H54 (cell line): ENCODE data around the gene HPCAL1.

ENCODE experiments used
- DNase-seq: peaks from one replicate; pipeline ENCODE4 v3.0.0; 2011; ENCODE audit warnings: low spot score, mixed read lengths; ENCODE audit not compliant: insufficient read length
- FAIRE-seq: peaks from 3 replicates; lab custom pipeline; 2011; peaks lifted over from hg19 to GRCh38; lab: Jason Lieb, UNC
- POLR2A ChIP-seq: IDR thresholded peaks from 2 replicates; pipeline ENCODE4 v1.6.1; 2011; ENCODE audit warnings: low read depth, mild to moderate bottlenecking, low read length

Gene HPCAL1

DNA sequence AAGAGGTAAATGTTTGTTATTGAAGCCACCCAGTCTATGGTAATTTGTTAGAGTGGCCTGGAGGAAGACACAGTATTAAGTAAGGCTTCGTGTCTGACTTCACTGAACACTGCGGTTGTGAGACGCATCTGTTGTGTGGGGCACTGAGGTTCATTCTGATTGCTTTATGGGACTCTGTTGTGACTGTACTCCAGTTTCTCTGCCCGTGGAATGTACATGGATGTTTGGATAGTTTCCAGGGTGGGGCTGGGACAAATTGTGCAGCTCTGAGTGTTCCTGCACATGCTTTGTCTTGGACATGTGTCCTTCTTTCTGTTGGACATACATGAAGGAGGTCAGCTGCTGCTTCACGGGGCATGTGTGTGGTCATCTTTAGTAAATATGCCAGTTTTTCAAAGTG, 86.9 kb downstream of the HPCAL1 start:
- FAIRE-seq (no peak), DNase-seq (no peak)

DNA sequence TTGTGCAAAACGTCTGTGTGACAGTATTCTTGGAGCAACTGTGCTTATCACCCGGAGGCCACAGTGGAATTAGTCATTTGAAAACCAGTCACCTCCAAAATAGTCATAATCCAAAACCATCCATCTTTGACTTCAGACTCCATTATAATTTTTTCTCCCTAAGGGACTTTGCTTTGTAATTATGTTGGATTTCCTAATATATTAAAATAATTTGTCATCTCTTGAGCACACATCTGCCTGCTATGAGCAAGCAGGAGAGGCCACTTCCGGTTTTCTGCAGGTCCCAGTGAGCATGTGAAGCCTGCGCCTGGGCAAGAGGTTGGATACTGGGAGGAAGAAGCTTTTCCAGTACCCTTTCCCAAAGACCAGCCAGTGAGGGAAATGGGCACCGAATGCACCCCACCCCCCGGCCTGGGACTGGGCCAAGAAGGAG, 87.7 kb downstream of the HPCAL1 start:
- no peak for DNase-seq
- FAIRE-seq, result no peak
- no peak for TF ChIP-seq POLR2A

More for the DNA sequence above, 86.9 kb downstream of the HPCAL1 start:
- no peak for TF ChIP-seq POLR2A

GRCh38 chr2:10392100-10392499, 89.4 kb downstream of the HPCAL1 start:
- no peak for TF ChIP-seq POLR2A
- DNase-seq, result no peak
- no peak for FAIRE-seq

DNA sequence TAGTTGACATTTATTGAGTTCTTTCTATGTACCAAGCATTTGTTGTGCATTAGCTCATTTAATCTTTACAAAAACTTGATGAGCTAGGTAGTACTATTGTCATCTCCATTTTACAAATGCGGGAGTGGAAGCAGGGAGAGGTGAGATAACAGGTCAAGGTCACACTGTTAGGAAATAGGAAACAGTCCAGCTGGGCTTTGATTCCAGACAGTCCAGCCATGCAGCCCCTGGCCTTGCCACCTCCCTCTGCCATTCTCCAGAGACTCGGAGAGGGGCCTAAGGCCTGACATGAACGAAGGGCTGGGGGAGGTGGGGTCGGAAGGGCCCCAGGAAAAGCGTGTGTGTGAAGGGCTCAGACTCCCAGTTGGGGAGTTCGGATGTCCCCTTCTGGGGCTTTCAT, 89.8 kb downstream of the HPCAL1 start:
- DNase-seq, result no peak
- FAIRE-seq, result no peak
- TF ChIP-seq POLR2A, result no peak

- TF ChIP-seq POLR2A, result no peak
- FAIRE-seq (no peak), DNase-seq (no peak)
Measured at GRCh38 chr2:10392951-10393639, 90.4 kb downstream of the HPCAL1 start.

DNA sequence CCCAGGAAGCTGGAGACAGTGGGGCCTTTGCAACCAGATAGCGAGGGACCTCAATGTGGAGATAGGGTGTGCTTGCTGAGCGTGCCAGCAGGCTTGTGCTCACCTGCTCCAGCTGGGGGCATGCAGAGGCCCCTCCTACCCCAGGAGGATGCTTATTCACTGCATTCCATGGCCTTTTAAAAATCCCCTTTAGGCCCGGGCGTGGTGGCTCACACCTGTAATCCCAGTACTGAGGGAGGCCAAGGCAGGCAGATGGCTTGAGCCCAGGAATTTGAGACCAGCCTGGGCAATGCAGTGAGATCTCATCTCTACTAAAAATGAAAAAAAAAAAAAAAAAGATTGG, 90.9 kb downstream of the HPCAL1 start:
- DNase-seq (no peak), FAIRE-seq (no peak)
- no peak for TF ChIP-seq POLR2A

DNA sequence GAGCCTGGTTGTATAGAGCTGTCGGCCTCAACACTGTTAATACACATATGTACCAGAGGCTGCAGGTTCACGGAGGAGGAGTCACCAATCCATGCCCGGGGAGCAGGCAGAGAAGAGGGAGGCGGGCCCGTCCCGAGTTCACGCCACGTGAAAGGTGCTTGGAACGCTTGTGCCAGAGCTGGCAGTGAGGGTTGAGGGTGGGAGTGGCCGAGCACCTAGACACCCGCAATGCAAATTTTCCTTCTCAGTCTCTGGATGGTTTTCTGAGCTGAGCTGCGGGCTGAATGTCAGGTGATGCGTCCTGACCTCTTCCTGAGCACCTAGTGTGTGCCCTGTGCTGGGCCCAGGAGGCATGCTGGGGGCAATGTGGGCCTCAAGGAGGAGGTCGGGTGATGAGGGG, 93.2 kb downstream of the HPCAL1 start:
- FAIRE-seq (no peak), DNase-seq (no peak)
- no peak for TF ChIP-seq POLR2A

DNA sequence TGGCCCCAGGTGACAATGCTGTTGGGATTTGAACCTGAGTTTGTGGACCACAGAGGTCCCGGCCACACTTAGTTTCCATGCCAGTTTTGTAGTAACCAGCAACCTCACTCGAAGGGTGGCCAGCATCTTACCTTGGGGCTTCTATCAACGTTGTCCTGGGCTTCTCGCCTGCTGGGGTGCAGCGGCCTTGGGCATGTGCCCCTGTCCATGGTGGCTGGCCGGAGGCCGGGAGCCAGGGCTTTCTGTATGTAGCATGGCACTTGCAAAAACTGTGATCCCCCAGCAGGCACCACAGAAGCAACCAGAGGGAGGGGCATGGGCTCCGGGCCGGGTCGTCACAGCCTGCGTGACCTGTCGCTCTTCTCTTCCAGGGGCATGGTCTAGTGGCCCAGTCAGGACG, 93.8 kb downstream of the HPCAL1 start:
- no peak for TF ChIP-seq POLR2A
- FAIRE-seq (no peak), DNase-seq (no peak)

- DNase-seq, result no peak
- no peak for TF ChIP-seq POLR2A
- FAIRE-seq, result no peak
Measured at GRCh38 chr2:10397297-10397875, 94.7 kb downstream of the HPCAL1 start.

DNA sequence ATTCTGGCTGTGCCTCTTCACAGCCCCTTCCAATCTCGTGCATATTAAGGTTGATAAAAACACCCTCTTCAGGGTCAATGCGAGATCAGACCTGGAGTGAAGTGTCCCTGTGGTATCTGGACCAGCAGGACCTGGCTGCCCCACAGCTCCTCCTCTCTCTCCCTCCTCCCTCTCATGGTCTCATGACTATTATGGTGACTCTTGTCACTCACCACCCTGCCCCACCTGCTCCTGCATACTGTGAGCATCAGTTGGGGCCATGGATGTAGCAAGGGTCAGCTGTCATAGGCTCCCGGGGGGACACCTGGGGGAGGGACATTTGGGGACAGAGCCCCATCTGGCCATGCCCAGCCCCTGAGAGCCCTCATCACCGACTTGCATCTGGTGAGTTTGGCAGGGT, 95.2 kb downstream of the HPCAL1 start:
- no peak for TF ChIP-seq POLR2A
- DNase-seq, result no peak
- FAIRE-seq, result no peak

DNA sequence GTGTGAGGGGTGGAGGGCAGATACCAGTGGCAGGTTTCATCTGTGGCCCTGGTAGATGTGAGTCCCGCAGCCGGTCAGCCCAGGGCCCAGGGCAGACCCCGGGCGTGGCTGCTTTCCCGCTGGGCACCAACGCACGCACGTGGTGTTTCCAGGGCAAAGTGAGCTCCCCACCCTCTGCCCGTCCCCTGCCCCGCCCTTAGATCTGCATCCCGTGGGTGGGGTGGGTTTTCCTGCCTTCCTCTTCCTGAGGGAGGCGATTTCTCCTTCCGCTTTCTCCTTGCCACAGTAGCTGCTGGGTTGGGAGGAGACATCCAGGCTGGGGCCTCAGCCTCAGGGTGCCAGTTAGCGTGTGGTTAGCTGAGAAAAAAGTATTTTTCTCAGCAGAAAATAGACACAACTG, 95.8 kb downstream of the HPCAL1 start:
- DNase-seq (no peak), FAIRE-seq (no peak)
- TF ChIP-seq POLR2A, result no peak

- DNase-seq, result no peak
- no peak for TF ChIP-seq POLR2A
- FAIRE-seq, result no peak
Measured at GRCh38 chr2:10399358-10399757, 96.7 kb downstream of the HPCAL1 start.

GRCh38 chr2:10400002-10400401, 97.3 kb downstream of the HPCAL1 start:
- DNase-seq (no peak), FAIRE-seq (no peak)
- TF ChIP-seq POLR2A, result no peak

GRCh38 chr2:10400568-10400977, 97.9 kb downstream of the HPCAL1 start:
- FAIRE-seq, result no peak
- no peak for TF ChIP-seq POLR2A
- DNase-seq, result no peak
